Activated naive CD8-positive, alpha-beta T cell treated with anti-CD3 and anti-CD28 coated beads, Interleukin-2, amount 50 U/mL, for 24 hours (primary cell): ENCODE measurements around the gene OSBPL5.

Experiments
- ATAC-seq: fragments of 150-1000 bp; cut with Tn5 transposase; one replicate; pipeline ENCODE4 v1.10.0; 2021
- DNase-seq: peaks from one replicate; pipeline ENCODE4 v3.0.0; 2021
- H3K27ac Mint-ChIP-seq: one replicate; pipeline ENCODE4 v1.8.0; 2021; ENCODE audit warnings: mild to moderate bottlenecking, mixed read lengths
- H3K27me3 Mint-ChIP-seq: one replicate; pipeline ENCODE4 v1.8.0; 2021; ENCODE audit warnings: mixed read lengths
- H3K36me3 Mint-ChIP-seq: one replicate; pipeline ENCODE4 v1.8.0; 2021; ENCODE audit warnings: low read depth, mixed read lengths
- H3K4me1 Mint-ChIP-seq: one replicate; pipeline ENCODE4 v1.8.0; 2021; ENCODE audit warnings: mixed read lengths
- H3K4me3 Mint-ChIP-seq: one replicate; pipeline ENCODE4 v1.8.0; 2021; ENCODE audit warnings: mild to moderate bottlenecking, moderate library complexity, mixed read lengths
- H3K9me3 Mint-ChIP-seq: one replicate; pipeline ENCODE4 v1.8.0; 2021; ENCODE audit warnings: mixed read lengths

The OSBPL5 gene

GRCh38 chr11:3058753-3059664 is 106.1 kb downstream of the OSBPL5 start:
- H3K27ac Mint-ChIP-seq, result no peak overlapping the region
- DNase-seq, result no peak
- H3K9me3 Mint-ChIP-seq, result no peaks in the 10 kb centered on the region
- H3K27me3 Mint-ChIP-seq, result peaks cover 3% of the 10 kb centered on the region
- ATAC-seq, result no peak
- H3K4me3 Mint-ChIP-seq, result peak overlapping the region; percentile 42
- peaks cover 27% of the 10 kb centered on the region for H3K4me1 Mint-ChIP-seq
- peaks cover 13% of the 10 kb centered on the region for H3K36me3 Mint-ChIP-seq

DNA sequence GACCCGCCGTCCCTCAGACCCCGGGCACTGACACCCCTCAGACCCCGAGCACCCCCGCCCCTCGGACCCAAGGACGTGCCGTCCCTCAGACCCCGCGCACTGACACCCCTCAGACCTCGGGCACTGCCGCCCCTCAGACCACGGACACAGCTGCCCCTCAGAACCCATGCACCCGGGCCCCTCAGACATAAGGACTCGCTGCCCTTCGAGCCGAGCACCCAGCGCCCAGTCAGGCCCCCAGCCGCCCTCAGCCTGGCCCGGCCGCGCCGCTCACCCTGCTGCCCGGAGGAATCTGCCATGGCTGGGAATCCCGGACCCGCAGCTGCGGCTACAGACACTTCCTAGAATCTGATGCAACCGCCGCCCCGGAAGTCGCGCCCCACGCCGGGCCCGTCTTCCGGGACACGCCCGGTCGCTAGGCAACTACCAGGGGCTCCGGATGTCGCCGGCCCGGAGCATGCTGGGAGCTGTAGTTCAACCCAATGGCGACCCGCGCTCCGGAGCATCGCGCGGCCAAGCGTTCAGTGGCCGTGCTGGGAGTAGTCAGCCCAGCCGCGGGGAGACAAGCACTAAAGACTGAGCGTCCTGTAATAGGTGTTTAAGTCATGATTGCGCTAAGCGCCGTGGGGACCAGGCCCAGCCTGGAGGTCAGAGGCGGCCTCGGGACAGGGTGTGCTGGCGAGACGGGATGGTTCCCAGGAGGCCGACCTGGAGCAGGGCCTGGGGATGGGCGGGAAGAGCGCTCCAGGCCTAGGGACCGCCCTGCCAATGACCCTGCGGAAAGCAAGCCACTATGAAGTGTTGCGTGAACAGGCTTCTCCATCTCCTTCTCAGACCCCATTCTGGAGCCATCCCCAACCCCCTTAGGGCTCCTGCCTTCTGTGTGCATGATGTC is 107.8 kb downstream of the OSBPL5 start, which contains the start of gene CARS1:
Gene CARS1 (minus strand): TSS at position 355 of the 895 bp plus-strand sequence. CDS start 56 bp downstream, at position 299.
- peak within 1 kb of the TSS; percentile 88 for H3K27ac Mint-ChIP-seq

DNA sequence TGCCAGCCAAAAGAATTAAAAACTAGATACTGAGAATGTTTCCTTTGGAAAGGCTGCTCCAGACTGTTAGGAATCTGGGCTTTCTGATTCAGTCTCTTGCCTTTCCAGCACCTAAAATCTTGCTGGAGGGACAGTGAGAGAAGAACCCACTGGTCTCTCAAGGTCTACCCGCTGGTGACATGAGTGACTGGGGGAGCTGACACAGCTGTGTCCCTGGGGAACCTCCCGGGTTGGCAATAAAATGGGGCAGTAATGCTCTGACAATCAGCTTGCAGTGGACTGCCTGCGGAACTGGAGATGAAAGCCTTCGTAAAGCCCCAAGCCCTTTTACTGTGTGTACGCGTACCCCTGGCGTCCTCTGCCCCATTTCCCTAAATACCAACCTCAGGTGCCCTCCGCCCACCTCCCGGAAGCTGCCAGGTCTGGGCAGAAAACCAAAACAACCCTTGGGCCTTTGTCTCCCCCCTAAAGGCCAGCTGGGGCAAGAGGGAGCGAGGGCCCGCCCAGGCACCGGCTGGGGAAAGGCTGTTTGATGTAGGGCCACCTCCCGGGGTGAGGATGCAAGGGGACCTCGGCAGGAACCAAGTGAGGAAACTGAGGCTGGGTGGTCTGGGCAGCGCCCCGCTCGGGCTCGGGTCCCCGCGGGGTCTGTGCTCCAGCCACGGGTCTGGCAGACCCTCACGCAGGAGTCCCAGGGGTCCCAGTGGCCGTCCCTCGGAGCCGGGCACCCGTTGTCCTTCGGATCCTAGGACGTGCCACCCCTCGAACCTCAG is 108.6 kb downstream of the OSBPL5 start:
- DNase-seq, result peak; percentile 45
- Mint-ChIP-seq H3K27ac (peak overlapping the region; percentile 88), H3K9me3 (no peaks in the 10 kb centered on the region)

More for the DNA sequence above, 107.8 kb downstream of the OSBPL5 start, which contains the start of gene CARS1:
- no peaks in the 10 kb centered on the region for H3K9me3 Mint-ChIP-seq
- peaks cover 19% of the 10 kb centered on the region for H3K36me3 Mint-ChIP-seq
- H3K27me3 Mint-ChIP-seq, result no peaks in the 10 kb centered on the region
- H3K4me1 Mint-ChIP-seq, result peaks cover 38% of the 10 kb centered on the region
- H3K4me3 Mint-ChIP-seq, result peak within 1 kb of the TSS; percentile 89
- DNase-seq (peak; percentile 96), ATAC-seq (peak; percentile 98)

DNA sequence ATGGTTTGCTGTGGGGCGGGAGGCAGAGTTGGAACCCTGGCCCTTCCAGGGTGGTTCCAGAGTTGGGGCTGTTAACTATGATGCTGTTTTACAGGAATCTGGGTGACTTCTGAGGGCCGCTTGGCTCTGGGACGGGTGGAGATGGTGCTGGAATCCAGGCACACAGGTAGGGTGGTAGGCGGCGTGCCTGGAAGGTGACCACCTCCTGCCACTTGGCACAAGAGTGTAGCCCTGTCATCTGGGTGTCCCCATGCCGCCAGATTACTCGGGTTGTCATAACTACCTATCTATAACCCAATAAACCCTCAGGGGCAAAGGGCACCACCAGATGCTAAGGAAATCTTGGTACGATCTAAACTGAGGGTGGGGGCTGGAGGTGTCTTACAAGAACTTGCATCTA is 109.2 kb downstream of the OSBPL5 start:
- no peak for DNase-seq
- H3K27ac Mint-ChIP-seq, result peak overlapping the region; percentile 83
- no peak for ATAC-seq
- H3K4me3 Mint-ChIP-seq, result peak overlapping the region; percentile 89
- H3K4me1 Mint-ChIP-seq, result peaks cover 47% of the 10 kb centered on the region
- peaks cover 20% of the 10 kb centered on the region for H3K36me3 Mint-ChIP-seq
- H3K27me3 Mint-ChIP-seq, result no peaks in the 10 kb centered on the region
- H3K9me3 Mint-ChIP-seq, result no peaks in the 10 kb centered on the region

More for the DNA sequence above, 108.6 kb downstream of the OSBPL5 start:
- ATAC-seq, result no peak
- H3K4me3 Mint-ChIP-seq, result peak overlapping the region; percentile 89
- H3K27me3 Mint-ChIP-seq, result no peaks in the 10 kb centered on the region
- peaks cover 19% of the 10 kb centered on the region for H3K36me3 Mint-ChIP-seq
- peaks cover 42% of the 10 kb centered on the region for H3K4me1 Mint-ChIP-seq

- H3K4me3 Mint-ChIP-seq, result no peak overlapping the region
- DNase-seq (no peak), ATAC-seq (no peak)
- H3K27me3 Mint-ChIP-seq, result no peaks in the 10 kb centered on the region
- no peaks in the 10 kb centered on the region for H3K9me3 Mint-ChIP-seq
- peaks cover 25% of the 10 kb centered on the region for H3K36me3 Mint-ChIP-seq
- H3K4me1 Mint-ChIP-seq, result peaks cover 60% of the 10 kb centered on the region
- H3K27ac Mint-ChIP-seq, result no peak overlapping the region
Observed at GRCh38 chr11:3052567-3052966, 112.5 kb downstream of the OSBPL5 start.

- no peak for DNase-seq
- peaks cover 25% of the 10 kb centered on the region for H3K36me3 Mint-ChIP-seq
- H3K9me3 Mint-ChIP-seq, result no peaks in the 10 kb centered on the region
- no peak overlapping the region for H3K4me3 Mint-ChIP-seq
- ATAC-seq, result no peak
- H3K4me1 Mint-ChIP-seq, result peaks cover 57% of the 10 kb centered on the region
- no peak overlapping the region for H3K27ac Mint-ChIP-seq
- no peaks in the 10 kb centered on the region for H3K27me3 Mint-ChIP-seq
Observed at GRCh38 chr11:3052109-3052479, 113.0 kb downstream of the OSBPL5 start.

DNA sequence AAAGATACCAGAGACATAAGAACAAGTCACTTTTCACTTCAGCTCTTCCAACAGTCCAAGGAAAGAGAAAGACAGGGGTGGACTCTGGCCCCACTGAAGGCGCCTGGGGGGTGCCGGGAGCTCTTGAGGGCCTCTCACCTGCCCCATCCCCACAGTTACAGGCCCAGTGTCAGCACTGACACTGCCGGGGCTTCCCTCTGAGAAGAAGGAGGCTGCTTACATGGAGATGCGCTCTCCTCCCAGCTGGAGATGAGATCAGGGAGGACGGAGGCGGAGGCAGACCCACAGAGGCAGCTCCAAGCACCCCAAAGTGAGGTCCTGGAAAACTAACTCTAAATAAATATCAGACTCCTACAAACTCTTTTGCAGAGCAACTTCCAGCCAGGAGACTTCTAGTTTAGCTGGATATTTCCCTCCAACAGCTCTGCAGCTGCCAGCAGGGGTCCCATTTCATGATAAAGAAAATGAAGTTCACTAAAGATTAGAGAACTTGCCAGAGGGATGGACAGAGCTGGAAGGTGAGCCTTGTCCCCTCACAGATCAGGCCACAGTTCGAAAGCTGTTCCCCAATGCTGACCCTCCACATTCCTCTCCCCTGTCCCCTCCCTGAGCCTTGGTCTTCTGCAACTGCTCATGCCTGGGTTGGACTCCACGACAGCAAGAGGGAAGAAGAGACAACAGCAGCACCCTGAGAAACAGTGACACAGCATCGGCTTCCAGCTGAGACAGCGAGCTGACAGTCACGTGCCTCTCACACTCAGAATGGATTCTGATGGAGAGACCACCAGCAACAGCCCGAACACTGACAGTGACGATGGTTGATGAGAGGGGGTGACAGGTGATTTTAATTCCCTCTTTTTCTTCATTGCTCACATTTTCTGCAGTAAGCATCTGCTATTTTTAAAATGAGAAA is 113.7 kb downstream of the OSBPL5 start:
- H3K36me3 Mint-ChIP-seq, result peaks cover 25% of the 10 kb centered on the region
- H3K9me3 Mint-ChIP-seq, result no peaks in the 10 kb centered on the region
- no peak overlapping the region for H3K27ac Mint-ChIP-seq
- DNase-seq (no peak), ATAC-seq (no peak)
- no peaks in the 10 kb centered on the region for H3K27me3 Mint-ChIP-seq
- H3K4me3 Mint-ChIP-seq, result no peak overlapping the region
- H3K4me1 Mint-ChIP-seq, result peaks cover 57% of the 10 kb centered on the region

DNA sequence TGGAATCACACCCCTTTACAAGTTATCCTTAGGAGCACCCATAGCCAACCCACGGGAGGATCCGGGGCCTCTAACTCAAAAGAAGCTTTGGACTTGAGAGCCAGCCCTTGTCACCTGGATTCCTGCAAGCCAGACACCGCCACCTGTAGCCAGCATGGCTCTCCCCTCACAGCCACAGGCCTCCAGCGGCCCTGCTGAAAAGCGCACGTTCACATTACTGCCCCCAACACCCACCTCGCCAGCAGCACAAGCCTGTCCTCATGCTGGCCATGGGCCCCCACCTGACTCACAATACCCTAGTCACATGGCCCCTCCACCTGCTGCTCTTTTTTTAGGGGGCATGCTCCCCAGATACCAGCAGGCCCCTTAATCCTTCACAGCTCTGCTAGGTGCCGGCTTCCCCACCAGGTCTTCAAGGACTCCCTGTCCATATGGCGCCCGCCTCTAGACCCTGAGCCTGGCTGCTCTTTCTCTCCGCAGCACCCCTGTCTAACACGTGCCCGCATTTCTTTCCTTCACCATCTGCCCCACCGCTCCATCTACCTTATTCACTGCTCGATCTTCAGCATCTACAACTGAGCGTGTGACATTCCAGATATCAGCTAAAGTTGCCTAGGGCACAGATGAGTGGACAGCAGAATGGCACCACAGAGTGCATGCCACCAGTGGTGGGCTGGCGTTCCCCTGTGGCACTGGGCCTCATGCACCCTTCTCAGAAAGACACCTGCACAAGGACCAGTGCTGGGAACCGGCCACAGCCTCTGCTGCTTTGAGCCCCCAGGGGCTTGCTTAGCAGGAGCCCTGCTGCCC is 114.5 kb downstream of the OSBPL5 start:
- Mint-ChIP-seq H3K27me3 (no peaks in the 10 kb centered on the region), H3K4me1 (peaks cover 48% of the 10 kb centered on the region), H3K27ac (no peak overlapping the region), H3K9me3 (no peaks in the 10 kb centered on the region), H3K36me3 (peaks cover 24% of the 10 kb centered on the region), H3K4me3 (no peak overlapping the region)
- DNase-seq (no peak), ATAC-seq (no peak)

DNA sequence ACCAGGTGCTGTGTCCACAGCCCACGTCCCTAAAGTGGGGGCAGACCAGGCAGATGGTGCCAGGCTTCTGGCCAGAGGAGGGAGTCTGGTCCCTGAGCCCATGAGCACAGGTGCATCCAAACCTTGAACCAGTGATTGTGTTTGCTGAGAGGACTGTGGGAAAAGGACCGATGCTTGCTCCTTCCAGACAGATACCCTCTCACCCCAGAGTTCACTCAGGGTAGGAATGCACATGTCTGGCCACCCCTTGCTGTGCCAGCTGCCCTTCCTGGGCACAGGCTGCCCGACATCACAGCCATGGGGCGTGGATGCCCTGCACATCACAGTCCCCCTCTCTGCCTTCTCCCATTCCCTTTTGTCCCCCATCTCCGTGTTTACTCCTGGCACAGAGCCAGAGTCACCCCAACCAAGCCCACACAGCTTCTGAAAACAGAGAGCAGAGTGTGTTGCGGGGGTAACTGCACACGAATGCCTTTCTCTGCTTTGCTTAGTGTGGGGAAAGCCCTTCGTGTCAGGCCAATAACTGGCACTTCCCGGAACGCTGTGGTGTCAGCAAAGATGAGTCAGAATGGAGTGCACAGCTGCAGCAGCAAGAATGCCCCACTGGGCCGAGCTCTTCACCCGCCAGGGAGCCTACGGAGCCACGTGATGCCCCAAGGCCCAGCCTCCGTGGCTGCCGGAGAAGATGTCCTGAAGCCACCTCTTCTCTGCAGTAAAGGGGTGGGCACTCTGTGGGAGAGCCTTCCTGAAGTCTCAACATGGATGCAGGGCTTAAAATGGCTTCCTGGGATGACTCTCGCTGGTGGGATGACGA is 115.5 kb downstream of the OSBPL5 start:
- H3K4me3 Mint-ChIP-seq, result peak overlapping the region; percentile 43
- DNase-seq, result peak; percentile 46
- H3K36me3 Mint-ChIP-seq, result peaks cover 21% of the 10 kb centered on the region
- peak overlapping the region; percentile 87 for H3K27ac Mint-ChIP-seq
- ATAC-seq, result peak; percentile 80
- H3K27me3 Mint-ChIP-seq, result no peaks in the 10 kb centered on the region
- peaks cover 41% of the 10 kb centered on the region for H3K4me1 Mint-ChIP-seq
- H3K9me3 Mint-ChIP-seq, result no peaks in the 10 kb centered on the region

DNA sequence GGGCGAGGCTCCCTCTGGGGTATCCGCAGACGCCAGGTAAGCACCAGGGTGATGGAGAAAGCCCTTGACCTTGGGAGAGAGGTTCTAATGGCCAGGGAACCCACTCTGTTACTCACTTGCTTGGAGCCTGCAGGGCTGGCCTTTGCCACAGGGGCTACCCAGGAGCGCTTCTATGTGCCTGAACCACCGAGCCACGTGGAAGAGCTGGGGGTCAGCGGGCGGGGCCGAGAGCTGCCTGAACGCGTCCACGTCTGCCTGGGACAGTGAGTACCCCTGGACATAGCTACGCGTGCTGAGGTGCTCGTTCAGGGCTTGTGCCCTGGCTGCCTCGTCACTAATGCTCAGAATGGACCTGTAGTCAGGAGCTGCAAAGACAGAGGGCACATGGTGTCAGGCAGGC is 117.5 kb downstream of the OSBPL5 start:
- H3K4me3 Mint-ChIP-seq, result no peak overlapping the region
- ATAC-seq (no peak), DNase-seq (no peak)
- H3K36me3 Mint-ChIP-seq, result peaks cover 14% of the 10 kb centered on the region
- no peaks in the 10 kb centered on the region for H3K27me3 Mint-ChIP-seq
- H3K4me1 Mint-ChIP-seq, result peaks cover 28% of the 10 kb centered on the region
- no peak overlapping the region for H3K27ac Mint-ChIP-seq
- H3K9me3 Mint-ChIP-seq, result no peaks in the 10 kb centered on the region

- Mint-ChIP-seq H3K4me3 (no peak overlapping the region), H3K27me3 (no peaks in the 10 kb centered on the region), H3K9me3 (no peaks in the 10 kb centered on the region), H3K27ac (no peak overlapping the region), H3K36me3 (peaks cover 16% of the 10 kb centered on the region), H3K4me1 (peaks cover 25% of the 10 kb centered on the region)
- ATAC-seq, result no peak
- no peak for DNase-seq
Observed at GRCh38 chr11:3046641-3047040, 118.5 kb downstream of the OSBPL5 start.

DNA sequence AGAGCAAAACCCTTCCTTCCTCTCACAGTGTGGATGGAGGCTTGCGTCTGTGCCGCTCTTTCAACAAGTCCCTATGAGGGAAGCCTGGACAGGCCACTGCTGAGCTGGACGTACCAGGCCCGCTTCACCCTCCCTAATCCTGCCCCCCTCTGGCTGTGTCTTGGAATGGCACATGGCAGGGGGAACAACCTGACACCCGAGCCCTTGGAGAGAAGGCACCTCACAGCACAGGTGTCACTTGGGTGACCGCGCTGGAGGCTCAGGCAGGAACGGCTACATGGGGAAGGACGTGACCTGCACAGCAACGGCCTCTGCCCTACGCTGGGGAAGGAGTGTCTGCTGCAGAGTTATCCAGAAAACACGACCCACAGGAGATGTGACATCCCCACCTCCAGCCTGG is 118.9 kb downstream of the OSBPL5 start:
- Mint-ChIP-seq H3K36me3 (peaks cover 18% of the 10 kb centered on the region), H3K4me3 (no peak overlapping the region), H3K4me1 (peaks cover 20% of the 10 kb centered on the region), H3K9me3 (no peaks in the 10 kb centered on the region), H3K27ac (no peak overlapping the region), H3K27me3 (no peaks in the 10 kb centered on the region)
- DNase-seq (no peak), ATAC-seq (no peak)
